B cell (primary cell): ENCODE data around the gene PTPRT. TPM values are rescaled to one million over a fixed set of nuclear protein-coding genes. Genes with fewer than 3 reads are reported as not detected.

ENCODE experiments used
- ATAC-seq: fragments of 200-7000 bp; cut with Tn5 transposase; one replicate; pipeline ENCODE4 v1.10.0; 2021; ENCODE audit warnings: low read depth, mild to moderate bottlenecking, moderate number of reproducible peaks, moderate library complexity
- CTCF ChIA-PET: fragments of 350-600 bp; sonication (Branson Sonifier 250); formaldehyde crosslinking; loops from one replicate; lab custom pipeline; 2021; ENCODE audit warnings: antibody characterized with exemption, inconsistent platforms; lab: Charles Lee
- POLR2A ChIA-PET: fragments of 350-600 bp; sonication (Branson Sonifier 250); formaldehyde crosslinking; loops from one replicate; lab custom pipeline; 2021; ENCODE audit warnings: antibody characterized with exemption; lab: Charles Lee
- DNase-seq: peaks from one replicate; pipeline ENCODE4 v3.0.0; 2013
- H2AFZ ChIP-seq: 2 replicates; pipeline ENCODE4 v1.6.1; 2012; ENCODE audit warnings: mild to moderate bottlenecking, low read depth, low read length; ENCODE audit not compliant: insufficient read depth, poor library complexity, severe bottlenecking
- H3K27ac ChIP-seq, 2 donors: 1 replicate in 1 of 2; 2 replicates in 1 of 2; pipeline ENCODE4 v1.5.1; 2012 to 2013; ENCODE audit warnings: low read length in 2 of 2, mild to moderate bottlenecking in 2 of 2, moderate library complexity in 1 of 2
- H3K27me3 ChIP-seq, 4 experiments: fragments of 200-600 bp in 1 of 4; sonication (generic) in 1 of 4; replicated peaks in 1 of 4; 1 replicate in 2 of 4; 2 replicates in 2 of 4; pipeline versions ENCODE4 v1.6.1 to v1.7.0; 2013 to 2016; ENCODE audit warnings: low read length in 3 of 4, mild to moderate bottlenecking in 2 of 4, mixed read lengths in 1 of 4, moderate library complexity in 1 of 4; ENCODE audit not compliant: insufficient read depth in 4 of 4, control insufficient read depth in 3 of 4; ENCODE audit errors: control extremely low read depth in 1 of 4
- H3K36me3 ChIP-seq, 2 experiments: replicated peaks in 1 of 2; 1 replicate in 1 of 2; 2 replicates in 1 of 2; pipeline versions ENCODE4 v1.6.1 to v1.7.1; 2013; ENCODE audit warnings: low read length in 1 of 2; ENCODE audit not compliant: insufficient read depth in 2 of 2, control insufficient read depth in 1 of 2; ENCODE audit errors: control extremely low read depth in 1 of 2, extremely low read depth in 1 of 2
- H3K4me1 ChIP-seq, 2 donors: fragments of 200-600 bp in 1 of 2; sonication (generic) in 1 of 2; 1 replicate in 1 of 2; 2 replicates in 1 of 2; pipeline versions ENCODE4 v1.5.1 to v1.6.1; 2013 to 2017; ENCODE audit warnings: low read length in 2 of 2; ENCODE audit not compliant: control insufficient read depth in 2 of 2, insufficient read depth in 2 of 2
- H3K4me2 ChIP-seq: replicated peaks from 2 replicates; pipeline ENCODE3; 2012; ENCODE audit warnings: mild to moderate bottlenecking, low read depth, low read length; ENCODE audit not compliant: poor library complexity, severe bottlenecking
- H3K4me3 ChIP-seq, 5 experiments: fragments of 200-600 bp in 1 of 5; sonication (generic) in 1 of 5; 1 replicate in 3 of 5; 2 replicates in 2 of 5; pipeline versions ENCODE4 v1.5.1 to v1.7.0; 2011 to 2016; ENCODE audit warnings: low read length in 4 of 5, mild to moderate bottlenecking in 4 of 5, low read depth in 2 of 5, control low read depth in 1 of 5, moderate library complexity in 1 of 5; ENCODE audit not compliant: insufficient read depth in 1 of 5; ENCODE audit errors: control extremely low read depth in 1 of 5, extremely low read depth in 1 of 5
- H3K79me2 ChIP-seq: fragments of 200-600 bp; sonication (generic); one replicate; pipeline ENCODE4 v1.6.0; 2016; ENCODE audit warnings: low read length; ENCODE audit not compliant: control insufficient read depth, insufficient read depth
- H3K9ac ChIP-seq: fragments of 200-600 bp; sonication (generic); 2 replicates; pipeline ENCODE4 v1.6.1; 2017; ENCODE audit warnings: mild to moderate bottlenecking, low read length, moderate library complexity
- H3K9me3 ChIP-seq, 3 donors: one replicate each; pipeline versions ENCODE4 v1.6.1 to v1.7.1; 2013; ENCODE audit warnings: low read length in 2 of 3; ENCODE audit not compliant: control insufficient read depth in 2 of 3, insufficient read depth in 1 of 3; ENCODE audit errors: control extremely low read depth in 1 of 3
- H4K20me1 ChIP-seq: 2 replicates; pipeline ENCODE4 v1.6.0; 2012; ENCODE audit warnings: mild to moderate bottlenecking, low read length; ENCODE audit not compliant: insufficient read depth, control insufficient read depth, poor library complexity, severe bottlenecking
- H3K27ac Mint-ChIP-seq: one replicate; pipeline ENCODE4 v1.8.0; 2021; ENCODE audit warnings: mixed read lengths
- H3K27me3 Mint-ChIP-seq: one replicate; pipeline ENCODE4 v1.8.0; 2021; ENCODE audit warnings: mixed read lengths
- H3K4me1 Mint-ChIP-seq: one replicate; pipeline ENCODE4 v1.8.0; 2021; ENCODE audit warnings: mixed read lengths
- H3K4me3 Mint-ChIP-seq: one replicate; pipeline ENCODE4 v1.8.0; 2021; ENCODE audit warnings: mixed read lengths
- H3K9me3 Mint-ChIP-seq: one replicate; pipeline ENCODE4 v1.8.0; 2022; ENCODE audit warnings: mixed read lengths; ENCODE audit not compliant: insufficient read depth
- EZH2 ChIP-seq: IDR thresholded peaks from 2 replicates; pipeline ENCODE4 v1.6.1; 2012; ENCODE audit warnings: borderline replicate concordance, low read depth, mild to moderate bottlenecking, moderate library complexity, low read length; ENCODE audit not compliant: insufficient read depth, poor library complexity, severe bottlenecking
- WGBS: methylation state at CpG from one replicate; pipeline ENCODE4 v1.1.5; 2013; ENCODE audit warnings: missing lambda C conversion rate; ENCODE audit not compliant: insufficient coverage; 5-methylcytosine and 5-hydroxymethylcytosine counted together
- intact Hi-C: fragments of 100-400 bp; cut with micrococcal nuclease; formaldehyde crosslinking; loops from one replicate; pipeline ENCODE4 v1.10.0; 2022
- polyA plus RNA-seq: library from polyadenylated mRNA; depleted of rRNA; stranded (reverse); fragments of >200 nt; gene quantifications from 2 replicates; pipeline ENCODE4 v1.2.3, GENCODE V29; 2012
- total RNA-seq, 2 donors: library from RNA; stranded (reverse); fragments of 120-200 nt in 1 of 2; gene quantifications; 1 replicate in 1 of 2; 2 replicates in 1 of 2; pipeline versions ENCODE4 v1.2.3 to v1.2.4, GENCODE V29; 2013 to 2022
- TF ChIP-seq, protein P1 (sequence below): fragments of 200-600 bp; IDR thresholded peaks from one replicate; pipeline ENCODE4 v1.8.0; 2022; ENCODE audit warnings: antibody characterized with exemption, mild to moderate bottlenecking

Gene PTPRT
- total and polyA plus RNA-seq, 2 donors (not counting 1 experiment from before 2014, with no cell fraction given), result not detected

DNA sequence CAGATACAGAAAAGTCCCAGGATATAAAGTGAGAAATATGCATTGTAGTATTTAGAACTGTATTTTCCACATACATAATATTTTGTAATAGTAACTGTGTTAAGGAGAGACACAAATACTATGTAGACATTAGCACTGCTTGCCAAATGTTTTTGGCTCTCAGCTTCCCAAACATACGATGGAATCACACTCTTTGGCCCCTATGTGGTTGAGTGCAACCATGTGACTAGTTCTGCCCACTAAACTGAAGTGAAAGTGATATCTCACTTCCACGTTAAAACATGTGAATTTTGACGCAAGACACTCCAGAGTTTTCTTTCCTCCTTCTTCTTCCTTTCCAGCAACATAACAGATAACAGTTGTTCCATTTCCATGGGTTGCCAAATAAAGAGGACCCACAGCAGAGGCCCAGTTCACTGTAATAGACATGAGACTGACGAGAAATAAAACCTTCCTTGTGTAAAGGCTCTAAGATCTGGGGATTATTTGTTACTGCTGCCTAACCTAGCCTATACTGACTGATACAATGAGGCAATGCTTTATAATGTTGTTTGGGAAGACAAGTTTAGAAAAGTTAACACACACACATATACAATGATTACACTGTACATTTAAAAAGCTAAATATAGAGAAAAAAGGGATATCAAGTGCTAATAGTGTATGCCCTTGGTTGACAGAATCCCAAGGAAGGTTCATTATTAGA lies 97.2 kb downstream of the PTPRT start:
- H3K27me3 ChIP-seq, result no peaks in the 10 kb centered on the region
- DNase-seq (no peak), ATAC-seq (no peak)
- Mint-ChIP-seq H3K27me3 (no peaks in the 10 kb centered on the region), H3K27ac (no peak overlapping the region), H3K4me1 (no peaks in the 10 kb centered on the region), H3K9me3 (peaks cover 15% of the 10 kb centered on the region), H3K4me3 (no peak overlapping the region)
- H3K4me2 ChIP-seq, result no peak overlapping the region
- 90% methylated on average over 3 of the region's 4 CpGs for WGBS
- no peaks in the 10 kb centered on the region for H3K4me1 ChIP-seq
- no peaks in the 10 kb centered on the region for H3K36me3 ChIP-seq
- intact Hi-C loops, result no loop called here
- no peak overlapping the region for H2AFZ ChIP-seq
- no peak overlapping the region for H3K4me3 ChIP-seq
- no peak overlapping the region for H3K27ac ChIP-seq
- H3K79me2 ChIP-seq, result no peaks in the 10 kb centered on the region
- CTCF ChIA-PET, result no interaction called here
- POLR2A ChIA-PET, result no interaction called here
- peaks cover 0 to 12% (median 0%) of the 10 kb centered on the region in 3 donors for H3K9me3 ChIP-seq
- TF ChIP-seq, protein P1, sequence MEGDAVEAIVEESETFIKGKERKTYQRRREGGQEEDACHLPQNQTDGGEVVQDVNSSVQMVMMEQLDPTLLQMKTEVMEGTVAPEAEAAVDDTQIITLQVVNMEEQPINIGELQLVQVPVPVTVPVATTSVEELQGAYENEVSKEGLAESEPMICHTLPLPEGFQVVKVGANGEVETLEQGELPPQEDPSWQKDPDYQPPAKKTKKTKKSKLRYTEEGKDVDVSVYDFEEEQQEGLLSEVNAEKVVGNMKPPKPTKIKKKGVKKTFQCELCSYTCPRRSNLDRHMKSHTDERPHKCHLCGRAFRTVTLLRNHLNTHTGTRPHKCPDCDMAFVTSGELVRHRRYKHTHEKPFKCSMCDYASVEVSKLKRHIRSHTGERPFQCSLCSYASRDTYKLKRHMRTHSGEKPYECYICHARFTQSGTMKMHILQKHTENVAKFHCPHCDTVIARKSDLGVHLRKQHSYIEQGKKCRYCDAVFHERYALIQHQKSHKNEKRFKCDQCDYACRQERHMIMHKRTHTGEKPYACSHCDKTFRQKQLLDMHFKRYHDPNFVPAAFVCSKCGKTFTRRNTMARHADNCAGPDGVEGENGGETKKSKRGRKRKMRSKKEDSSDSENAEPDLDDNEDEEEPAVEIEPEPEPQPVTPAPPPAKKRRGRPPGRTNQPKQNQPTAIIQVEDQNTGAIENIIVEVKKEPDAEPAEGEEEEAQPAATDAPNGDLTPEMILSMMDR, result no peak
- no peak for TF ChIP-seq EZH2
- no peaks in the 10 kb centered on the region for H4K20me1 ChIP-seq
- no peak overlapping the region for H3K9ac ChIP-seq

DNA sequence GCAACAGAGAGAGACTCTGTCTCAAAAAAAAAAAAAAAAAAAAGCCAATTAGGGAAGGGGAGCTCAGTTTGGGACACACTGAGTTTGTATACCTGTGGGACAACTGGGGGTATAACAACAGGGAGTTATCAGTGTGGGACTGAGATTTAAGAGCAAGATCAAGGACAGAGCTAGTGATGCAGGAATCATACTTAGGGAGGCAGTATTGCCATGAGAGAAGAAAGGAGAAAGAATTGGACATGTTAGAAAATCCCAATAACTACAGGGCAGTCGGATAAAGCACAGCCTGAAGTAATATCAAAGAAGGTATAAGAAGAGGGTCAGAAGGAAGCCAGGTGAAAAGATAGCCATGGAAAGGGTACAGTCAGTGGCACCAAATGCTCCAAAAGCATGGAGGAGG lies 121.2 kb downstream of the PTPRT start:
- intact Hi-C loops, result no loop called here
- CTCF ChIA-PET, result no interaction called here
- Histone ChIP-seq H3K27ac (no peak overlapping the region), H3K4me1 (no peaks in the 10 kb centered on the region), H3K9ac (no peak overlapping the region), H3K36me3 (no peaks in the 10 kb centered on the region), H3K4me2 (no peak overlapping the region), H3K4me3 (no peak overlapping the region), H3K9me3 (peaks cover 0 to 6% (median 0%) of the 10 kb centered on the region in 3 donors), H3K27me3 (no peaks in the 10 kb centered on the region), H4K20me1 (no peaks in the 10 kb centered on the region), H3K79me2 (no peaks in the 10 kb centered on the region), H2AFZ (no peak overlapping the region)
- Mint-ChIP-seq H3K27me3 (no peaks in the 10 kb centered on the region), H3K27ac (no peak overlapping the region), H3K4me3 (no peak overlapping the region), H3K4me1 (no peaks in the 10 kb centered on the region), H3K9me3 (peaks cover 2% of the 10 kb centered on the region)
- POLR2A ChIA-PET, result no interaction called here
- ATAC-seq, result no peak
- no peak for DNase-seq
- TF ChIP-seq, protein P1, result no peak
- no peak for TF ChIP-seq EZH2
- no CpG with 5 or more reads among the region's 1 CpG for WGBS
